GM20431 (cell line): ENCODE measurements around the gene ENO3.

ENCODE experiments used
- in situ Hi-C: fragments of 300-500 bp; cut with MseI, MboI; formaldehyde crosslinking; loops from one replicate; pipeline ENCODE4 v1.15.0; 2020; ENCODE audit warnings: low sequenced_read_pairs; ENCODE audit not compliant: unreplicated experiment

The ENO3 gene

GRCh38 chr17:4948166-4948930 lies 2.6 kb upstream of the ENO3 start, which contains the start of gene PFN1:
Gene PFN1, minus strand, starts transcription at chr17:4948530. Its CDS starts 136 bp downstream, at chr17:4948394.
- in situ Hi-C loops, result no loop called here

DNA sequence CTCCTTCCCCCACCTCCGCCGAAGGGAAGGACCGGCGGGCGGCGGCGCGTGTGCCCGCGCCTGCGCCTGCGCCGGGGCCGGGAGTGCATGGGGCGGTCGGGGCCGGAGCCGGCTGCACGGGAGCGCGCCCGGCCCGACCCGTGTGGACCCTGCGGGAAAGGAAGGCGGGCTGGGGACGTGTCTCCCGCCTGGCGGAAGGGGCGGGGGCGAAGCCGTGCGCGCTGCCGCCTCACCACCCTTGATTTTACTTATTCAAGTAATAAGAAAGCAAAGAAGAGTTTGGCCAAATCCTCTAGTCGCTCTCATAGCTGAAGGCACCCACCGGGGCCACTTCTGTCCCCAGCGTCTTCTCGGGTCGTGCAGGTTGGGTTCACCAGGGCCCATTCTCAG lies 2.0 kb upstream of the ENO3 start:
- in situ Hi-C loops, result no loop called here

GRCh38 chr17:4949321-4950074 lies 1.4 kb upstream of the ENO3 start:
- in situ Hi-C loops, result no loop called here

GRCh38 chr17:4950075-4950745 lies 709 bp upstream of the ENO3 start:
- in situ Hi-C loops, result no loop called here

GRCh38 chr17:4951486-4951885 lies 567 bp downstream of the ENO3 start:
- in situ Hi-C loops, result no loop called here

- in situ Hi-C loops, result no loop called here
These were observed 2.6 kb downstream of the ENO3 start for GRCh38 chr17:4953451-4953961.

DNA sequence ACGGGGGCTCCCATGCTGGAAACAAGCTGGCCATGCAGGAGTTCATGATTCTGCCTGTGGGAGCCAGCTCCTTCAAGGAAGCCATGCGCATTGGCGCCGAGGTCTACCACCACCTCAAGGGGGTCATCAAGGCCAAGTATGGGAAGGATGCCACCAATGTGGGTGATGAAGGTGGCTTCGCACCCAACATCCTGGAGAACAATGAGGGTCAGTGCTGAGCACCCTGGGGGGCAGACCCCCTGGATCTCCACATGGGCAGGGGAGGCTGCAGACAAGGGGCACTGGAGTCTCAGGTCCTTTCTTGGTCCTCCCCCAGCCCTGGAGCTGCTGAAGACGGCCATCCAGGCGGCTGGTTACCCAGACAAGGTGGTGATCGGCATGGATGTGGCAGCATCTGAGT lies 4.2 kb downstream of the ENO3 start:
- in situ Hi-C loops, result no loop called here

- in situ Hi-C loops, result no loop called here
These were observed 5.7 kb downstream of the ENO3 start for GRCh38 chr17:4956493-4957061.

- in situ Hi-C loops, result no loop called here
These were observed 7.2 kb downstream of the ENO3 start for GRCh38 chr17:4958102-4958501.

- in situ Hi-C loops, result no loop called here
These were observed 8.5 kb downstream of the ENO3 start for GRCh38 chr17:4959261-4959965.

- in situ Hi-C loops, result no loop called here
These were observed 9.5 kb downstream of the ENO3 start for GRCh38 chr17:4960279-4960922.

GRCh38 chr17:4965311-4965986 lies 14.5 kb downstream of the ENO3 start:
- in situ Hi-C loops, result no loop called here

DNA sequence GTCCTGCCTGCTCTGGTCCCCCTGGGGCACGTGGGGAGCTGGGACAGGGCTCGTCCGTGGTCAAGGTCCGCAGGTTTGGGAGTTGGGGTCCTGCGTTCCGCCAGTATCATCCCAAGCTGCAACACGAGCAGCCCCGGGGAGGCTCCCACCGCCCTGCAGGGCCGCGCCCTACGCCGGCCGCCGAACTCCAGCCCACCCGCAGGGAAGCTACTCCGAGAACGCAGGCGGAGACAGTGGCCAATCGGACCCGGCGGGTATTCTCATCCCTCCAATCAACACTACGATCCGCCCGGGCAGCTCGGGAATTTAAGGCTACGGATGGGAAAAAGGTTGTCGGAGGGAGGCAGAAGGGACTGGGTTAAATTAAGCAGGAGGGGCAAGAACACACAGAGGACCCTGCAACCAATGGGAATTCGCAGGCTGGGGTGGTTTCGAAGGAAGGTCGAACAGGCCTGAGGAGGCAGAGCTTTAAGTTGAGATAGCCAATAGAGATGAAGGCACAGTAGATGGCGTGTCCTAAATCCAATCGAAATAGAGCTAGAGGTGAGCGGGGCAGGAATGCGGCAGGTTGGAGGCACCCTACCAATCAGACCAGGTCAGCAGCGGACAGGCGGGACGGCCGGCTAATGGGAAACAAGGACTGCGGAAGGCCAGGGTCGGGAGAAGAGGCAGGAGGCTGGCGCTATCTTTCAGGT lies 16.1 kb downstream of the ENO3 start:
- in situ Hi-C loops, result no loop called here

DNA sequence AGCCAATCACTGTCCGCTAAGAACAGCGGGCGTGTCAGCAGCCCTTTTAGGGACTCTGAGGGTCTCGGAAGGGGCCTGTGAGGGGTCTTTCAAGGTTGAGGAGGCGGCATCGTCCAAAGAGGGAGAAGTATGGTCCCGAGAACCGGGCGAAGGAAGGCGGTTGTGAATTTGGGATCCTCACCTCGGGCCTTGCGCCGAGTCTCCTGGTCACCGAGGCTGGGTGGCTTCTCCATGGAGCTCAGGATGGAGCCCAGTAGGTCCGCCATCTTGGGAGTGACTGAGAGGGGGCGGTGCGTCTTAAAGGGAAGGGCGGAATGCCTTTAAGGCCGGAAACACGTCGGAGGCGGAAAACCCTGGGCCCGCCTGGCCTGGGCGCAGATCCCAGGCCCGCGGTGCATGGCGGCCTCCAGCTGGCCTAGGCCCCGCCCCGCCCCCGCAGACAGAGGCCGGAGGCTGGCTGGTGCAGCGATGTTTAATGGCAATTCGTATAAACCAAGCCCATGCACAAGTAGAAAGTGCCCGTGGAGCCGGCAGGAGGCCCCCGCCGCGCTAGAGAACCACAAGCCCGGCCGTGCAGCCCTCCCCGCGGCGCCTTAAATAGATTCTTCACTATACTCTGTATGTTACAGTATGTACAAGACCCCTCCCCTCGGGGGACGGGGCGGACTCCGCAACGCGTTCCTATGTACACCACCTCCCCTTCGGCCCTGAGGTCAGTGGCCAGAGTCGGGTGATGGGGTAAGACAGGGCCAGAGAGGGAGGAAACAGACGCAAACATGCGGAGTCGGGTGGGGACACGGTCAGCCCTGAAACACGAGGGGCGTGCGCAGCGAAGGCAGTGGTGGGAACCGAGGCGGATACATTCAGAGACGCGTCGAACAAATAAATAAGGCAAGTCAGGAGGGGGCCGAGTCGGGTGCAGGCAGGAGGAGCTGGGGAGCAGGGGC lies 16.9 kb downstream of the ENO3 start, which contains the start of gene SPAG7:
Gene SPAG7 (minus strand): TSS at position 279 of the 947 bp plus-strand sequence. CDS start 13 bp downstream, at position 266.
- in situ Hi-C loops, result no loop called here

DNA sequence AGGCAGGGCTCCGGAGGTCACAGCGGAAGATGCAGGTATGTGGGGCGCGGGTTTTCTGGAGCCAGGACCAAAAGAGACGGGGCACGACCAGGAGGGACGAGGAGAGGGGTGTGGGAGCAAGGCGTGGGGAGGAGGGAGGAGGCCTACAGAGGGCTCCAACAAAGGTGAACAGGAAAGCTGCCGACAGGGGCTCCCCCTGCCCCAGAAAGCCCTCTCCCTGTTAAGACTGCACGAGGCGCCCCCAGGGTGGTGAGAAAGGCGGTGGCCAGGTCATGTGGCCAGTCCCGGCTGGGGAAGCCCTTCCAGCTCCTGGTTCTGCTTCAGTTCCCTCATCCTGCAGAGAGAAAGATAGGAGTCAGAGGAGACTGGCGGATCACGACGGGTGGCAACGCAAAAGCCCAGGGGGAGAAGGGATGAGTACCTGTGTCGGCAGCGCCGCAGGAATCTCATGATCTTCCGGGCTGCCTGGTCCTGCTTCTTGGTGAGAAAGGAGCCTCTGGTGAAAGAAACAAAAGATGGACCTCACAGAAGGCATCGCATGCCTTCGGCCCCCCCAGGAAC lies 17.6 kb downstream of the ENO3 start:
- in situ Hi-C loops, result no loop called here

- in situ Hi-C loops, result no loop called here
These were observed 18.2 kb downstream of the ENO3 start for GRCh38 chr17:4969047-4969550.
